DMS153 treated with DMSO at 0.1 percent for 48 hours (cell line): ENCODE measurements around the gene GOLGA3.

Experiments used
- DNase-seq: peaks from one replicate; lab custom pipeline; 2025; ENCODE audit not compliant: unreplicated experiment; lab: John Stamatoyannopoulos, UW

The GOLGA3 gene

GRCh38 chr12:132724506-132725241 is 104.0 kb downstream of the GOLGA3 start:
- DNase-seq, result no peak

- no peak for DNase-seq
Measured at GRCh38 chr12:132723764-132724140, 104.9 kb downstream of the GOLGA3 start.

GRCh38 chr12:132723015-132723763 is 105.5 kb downstream of the GOLGA3 start:
- no peak for DNase-seq

- DNase-seq, result no peak
Measured at GRCh38 chr12:132720606-132721345, 107.9 kb downstream of the GOLGA3 start.

GRCh38 chr12:132719954-132720324 is 108.7 kb downstream of the GOLGA3 start:
- DNase-seq, result no peak

GRCh38 chr12:132719141-132719953 is 109.3 kb downstream of the GOLGA3 start:
- DNase-seq, result no peak
